Fibroblast of peridontal ligament (primary cell): ENCODE data around the gene PKP2.
A peak's percentile ranks its signal among the peaks of the same experiment; 100 is the strongest.

Experiments
- DNase-seq: peaks from one replicate; pipeline ENCODE4 v3.0.0-alpha.2; 2010; ENCODE audit errors: extremely low read depth

Gene PKP2

DNA sequence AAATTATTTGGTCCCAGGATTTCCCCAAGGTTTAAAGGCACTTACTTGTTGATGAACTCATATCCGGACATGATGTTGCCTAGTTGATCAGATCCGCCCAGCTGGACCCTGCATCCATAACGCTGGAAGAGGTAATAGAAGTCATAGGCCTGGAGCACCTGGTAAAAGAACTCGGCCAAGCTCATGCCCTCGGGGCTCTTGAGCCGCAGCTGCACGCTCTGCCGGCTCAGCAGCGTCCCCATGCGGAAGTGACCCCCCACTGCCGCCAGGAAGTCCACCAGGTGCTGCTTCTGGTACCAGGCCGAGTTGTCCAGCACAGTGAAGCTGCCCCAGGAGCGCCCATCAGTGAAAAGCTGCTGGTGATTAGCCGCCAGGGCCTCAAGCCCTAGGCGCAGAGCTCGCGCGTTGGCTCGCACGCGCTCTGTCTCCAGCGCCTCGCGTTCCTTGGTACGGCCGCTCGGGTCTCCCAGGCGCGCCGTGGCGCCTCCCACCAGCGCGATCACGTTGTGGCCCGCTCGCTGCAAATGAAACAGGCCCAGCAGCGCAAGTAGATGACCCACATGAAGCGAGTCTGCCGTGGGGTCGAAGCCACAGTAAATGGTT, 141.4 kb downstream of the PKP2 start:
- peak; percentile 65 for DNase-seq

DNA sequence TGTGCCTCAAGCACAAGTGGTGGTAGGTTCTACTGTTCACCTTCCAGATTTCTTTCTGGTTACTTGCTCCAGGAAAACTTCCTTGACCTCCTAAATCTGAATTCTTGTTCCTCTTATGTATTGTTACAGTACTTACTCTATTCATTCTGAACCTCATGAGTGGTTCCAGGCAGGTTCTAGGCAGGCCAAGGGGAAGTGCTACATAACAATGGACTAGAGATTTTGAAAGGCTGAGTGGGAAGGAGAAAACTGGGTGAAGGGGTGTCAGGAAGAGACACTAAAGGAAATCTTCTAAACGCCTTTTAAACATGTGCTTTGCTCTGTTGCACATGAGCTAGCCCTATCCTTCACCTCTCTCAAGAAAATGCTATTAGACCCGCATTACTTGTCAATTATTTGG, 142.5 kb downstream of the PKP2 start:
- no peak for DNase-seq

DNA sequence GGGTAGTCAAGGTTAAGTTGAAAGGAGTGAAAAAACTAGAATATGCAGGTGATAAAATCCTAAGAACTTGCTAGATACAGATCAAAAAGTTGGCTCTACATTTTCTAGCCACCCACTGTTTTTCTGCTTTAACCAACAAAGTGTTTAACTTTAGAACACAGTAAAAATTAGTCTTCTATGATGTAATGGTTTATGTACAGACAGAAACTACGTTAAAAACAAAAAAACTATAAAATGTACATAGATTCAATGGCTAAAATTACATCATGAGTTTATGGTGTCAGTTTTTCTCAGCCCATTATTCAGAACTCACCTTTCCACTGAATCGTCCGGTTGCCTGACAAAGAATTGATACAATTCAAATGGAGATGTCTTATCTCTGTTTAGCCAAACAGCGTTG, 143.0 kb downstream of the PKP2 start:
- no peak for DNase-seq

DNA sequence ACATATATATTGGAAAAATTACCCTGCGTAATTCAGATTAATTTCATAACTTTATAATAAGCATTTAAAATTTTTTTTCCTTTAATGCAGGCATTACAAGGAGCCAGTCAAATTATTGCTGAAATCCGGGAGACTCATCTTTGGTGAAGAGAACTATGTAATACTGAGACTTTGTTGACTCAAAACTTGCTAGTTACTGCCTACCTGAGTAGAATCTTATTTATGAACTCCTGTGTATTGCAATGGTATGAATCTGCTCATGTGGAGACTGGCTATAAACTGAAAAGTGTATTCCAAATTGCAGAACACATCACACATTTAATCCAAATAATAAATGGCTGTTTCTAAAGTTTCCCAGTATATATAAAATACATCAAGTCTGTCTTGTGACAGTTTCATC, 153.3 kb downstream of the PKP2 start:
- no peak for DNase-seq

DNA sequence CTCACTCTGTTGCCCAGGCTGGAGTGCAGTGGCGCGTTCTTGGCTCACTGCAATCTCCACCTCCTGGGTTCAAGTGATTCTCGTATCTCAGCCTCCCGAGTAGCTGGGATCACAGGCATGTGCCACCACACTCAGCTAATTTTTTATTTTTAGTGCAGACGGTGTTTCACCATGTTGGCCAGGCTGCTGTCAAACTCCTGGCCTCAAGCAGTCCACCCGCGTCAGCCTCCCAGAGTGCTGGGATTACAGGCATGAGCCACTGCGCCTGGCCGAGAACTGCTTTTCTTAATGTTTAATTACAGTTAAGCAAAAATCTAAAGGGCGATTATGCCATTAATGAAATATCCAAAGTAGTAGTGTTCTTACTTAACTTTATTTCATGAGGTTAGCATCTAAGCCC, 154.4 kb downstream of the PKP2 start:
- no peak for DNase-seq
